HG03066 (cell line): ENCODE measurements around the gene SNAP91.
"Not testable (repeated sequence)": the region's sequence is repeated elsewhere in the genome, so short reads cannot be mapped to it uniquely, and the experiment has no call there.

Experiments used
- ATAC-seq: cut with Tn5 transposase; IDR thresholded peaks from one replicate; pipeline ENCODE4 v1.9.1; 2021; ENCODE audit warnings: low read depth; ENCODE audit not compliant: unreplicated experiment

The SNAP91 gene, protein sequence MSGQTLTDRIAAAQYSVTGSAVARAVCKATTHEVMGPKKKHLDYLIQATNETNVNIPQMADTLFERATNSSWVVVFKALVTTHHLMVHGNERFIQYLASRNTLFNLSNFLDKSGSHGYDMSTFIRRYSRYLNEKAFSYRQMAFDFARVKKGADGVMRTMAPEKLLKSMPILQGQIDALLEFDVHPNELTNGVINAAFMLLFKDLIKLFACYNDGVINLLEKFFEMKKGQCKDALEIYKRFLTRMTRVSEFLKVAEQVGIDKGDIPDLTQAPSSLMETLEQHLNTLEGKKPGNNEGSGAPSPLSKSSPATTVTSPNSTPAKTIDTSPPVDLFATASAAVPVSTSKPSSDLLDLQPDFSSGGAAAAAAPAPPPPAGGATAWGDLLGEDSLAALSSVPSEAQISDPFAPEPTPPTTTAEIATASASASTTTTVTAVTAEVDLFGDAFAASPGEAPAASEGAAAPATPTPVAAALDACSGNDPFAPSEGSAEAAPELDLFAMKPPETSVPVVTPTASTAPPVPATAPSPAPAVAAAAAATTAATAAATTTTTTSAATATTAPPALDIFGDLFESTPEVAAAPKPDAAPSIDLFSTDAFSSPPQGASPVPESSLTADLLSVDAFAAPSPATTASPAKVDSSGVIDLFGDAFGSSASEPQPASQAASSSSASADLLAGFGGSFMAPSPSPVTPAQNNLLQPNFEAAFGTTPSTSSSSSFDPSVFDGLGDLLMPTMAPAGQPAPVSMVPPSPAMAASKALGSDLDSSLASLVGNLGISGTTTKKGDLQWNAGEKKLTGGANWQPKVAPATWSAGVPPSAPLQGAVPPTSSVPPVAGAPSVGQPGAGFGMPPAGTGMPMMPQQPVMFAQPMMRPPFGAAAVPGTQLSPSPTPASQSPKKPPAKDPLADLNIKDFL

DNA sequence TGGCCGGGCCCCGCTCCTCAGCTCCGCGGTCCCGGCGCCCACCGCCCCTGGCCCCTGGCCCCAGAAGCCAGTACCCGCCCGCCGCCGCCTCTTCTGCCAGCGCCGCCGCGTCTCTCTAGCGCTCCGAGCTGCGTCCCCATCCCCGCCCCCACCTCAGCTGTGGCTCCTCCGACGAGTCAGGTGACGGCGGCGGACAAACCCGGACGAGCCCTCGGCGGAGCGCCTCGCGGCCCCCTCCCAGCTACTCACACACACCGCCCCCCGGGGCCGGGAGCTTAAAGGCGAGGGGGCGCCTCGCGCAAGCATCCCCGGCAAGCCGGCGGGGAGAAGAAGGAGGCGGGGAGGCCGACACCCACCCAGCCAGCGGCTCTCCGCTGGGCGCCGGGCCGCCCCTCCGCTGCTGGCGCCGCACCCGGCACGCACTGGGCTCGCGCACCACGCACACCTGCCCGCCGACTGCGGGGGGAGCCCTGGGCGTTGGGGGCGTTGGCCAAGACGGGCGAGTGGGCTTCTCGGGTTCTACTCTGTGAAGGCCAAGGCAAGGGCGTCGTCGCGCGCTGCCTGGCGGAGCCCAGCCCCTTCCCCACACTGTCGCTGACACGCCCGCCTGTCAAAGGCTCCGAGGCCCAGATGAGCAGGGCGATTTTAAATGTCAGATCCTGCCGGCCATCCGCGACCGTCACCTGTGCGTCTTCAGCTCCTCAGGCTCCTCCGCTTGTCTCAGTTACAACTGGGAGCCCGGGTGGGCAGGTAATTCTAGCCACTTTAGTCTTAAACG, at the start of gene SNAP91:
SNAP91 (minus strand) TSS at position 132 of the 778 bp plus-strand sequence. CDS start 1,174 bp downstream, outside the sequence.
- no peak for ATAC-seq

DNA sequence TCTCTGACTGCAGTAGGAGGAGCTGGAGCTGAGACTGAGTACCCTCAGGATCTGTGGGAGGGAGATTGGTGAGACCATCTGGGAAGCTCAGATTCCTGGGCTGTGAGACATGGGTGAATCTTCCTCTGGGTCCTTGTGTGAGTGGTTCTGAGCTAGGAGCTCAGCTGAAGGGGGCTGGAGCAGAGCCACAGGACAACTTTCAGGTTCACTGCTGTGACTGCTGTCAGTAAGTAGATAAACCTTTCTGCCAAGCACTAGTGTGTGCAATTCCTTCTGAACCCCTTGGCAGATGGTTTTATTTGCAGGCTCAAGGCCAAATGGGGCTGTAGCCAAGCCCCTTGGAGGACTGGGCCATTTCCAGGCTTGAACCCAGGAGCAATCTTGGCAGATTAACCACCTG, 49.6 kb upstream of the SNAP91 start:
- ATAC-seq, result no peak

DNA sequence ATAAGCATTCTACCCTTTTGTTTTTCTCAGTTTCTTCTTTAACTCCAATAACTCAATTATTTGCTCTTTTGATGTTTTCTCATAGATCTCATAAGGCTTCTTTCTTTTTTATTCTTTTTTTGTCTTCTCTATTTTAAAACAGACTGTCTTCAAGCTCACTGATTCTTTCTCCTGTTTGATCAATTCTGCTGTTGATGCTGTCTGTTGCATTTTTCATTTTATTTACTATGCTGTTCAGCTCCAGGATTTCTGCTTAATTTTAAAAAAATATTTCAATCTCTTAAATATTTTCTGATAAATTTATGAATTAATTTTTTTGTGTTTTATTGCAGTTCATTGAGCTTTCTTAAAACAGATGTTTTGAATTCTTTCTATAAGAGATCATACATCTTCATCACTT, 48.1 kb upstream of the SNAP91 start:
- no peak for ATAC-seq

DNA sequence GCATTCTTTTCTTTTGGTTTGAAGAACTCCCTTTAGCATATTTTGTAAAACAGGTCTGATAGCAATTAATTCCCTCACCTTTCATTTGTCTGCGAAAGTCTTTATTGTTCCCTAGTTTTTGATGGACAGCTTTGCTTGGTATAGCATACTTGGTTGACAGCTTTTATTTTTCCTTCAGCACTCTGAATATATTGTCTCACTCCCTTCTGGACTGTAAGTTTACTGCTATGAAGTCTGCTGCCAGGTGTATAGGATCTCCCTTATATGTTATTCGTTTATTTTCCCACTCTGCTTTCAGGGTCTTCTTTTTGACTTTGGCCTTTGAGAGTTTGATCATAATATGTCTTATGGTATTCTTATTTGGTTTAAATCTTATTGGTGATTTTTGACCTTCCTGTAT, 47.7 kb upstream of the SNAP91 start:
- no peak for ATAC-seq

DNA sequence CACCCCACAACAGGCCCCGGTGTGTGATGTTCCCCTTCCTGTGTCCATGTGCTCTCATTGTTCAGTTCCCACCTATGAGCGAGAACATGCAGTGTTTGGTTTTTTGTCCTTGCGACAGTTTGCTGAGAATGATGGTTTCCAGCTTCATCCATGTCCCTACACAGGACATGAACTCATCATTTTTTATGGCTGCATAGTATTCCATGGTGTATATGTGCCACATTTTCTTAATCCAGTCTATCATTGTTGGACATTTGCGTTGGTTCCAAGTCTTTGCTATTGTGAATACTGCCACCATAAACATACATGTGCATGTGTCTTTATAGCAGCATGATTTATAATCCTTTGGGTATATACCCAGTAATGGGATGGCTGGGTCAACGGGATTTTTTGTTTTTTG, 43.5 kb upstream of the SNAP91 start:
- not testable (repeated sequence) for ATAC-seq

DNA sequence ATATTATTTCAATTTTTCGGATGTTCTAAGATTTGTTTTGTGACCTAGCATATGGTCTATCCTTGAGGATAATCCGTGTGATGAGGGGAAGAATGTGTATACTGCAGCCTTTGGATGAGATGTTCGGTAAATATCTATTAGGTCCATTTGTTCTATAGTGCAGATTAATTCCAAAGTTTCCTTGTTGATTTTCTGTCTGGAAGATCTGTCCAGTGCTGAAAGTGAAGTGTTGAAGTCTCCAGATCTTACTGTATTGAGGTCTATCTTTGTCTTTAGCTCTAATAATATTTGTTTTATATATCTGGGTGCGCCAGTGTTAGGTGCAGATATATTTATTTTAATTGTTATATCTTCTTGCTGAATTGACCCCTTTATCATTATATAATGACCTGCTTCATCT, 32.2 kb upstream of the SNAP91 start:
- ATAC-seq, result no peak

DNA sequence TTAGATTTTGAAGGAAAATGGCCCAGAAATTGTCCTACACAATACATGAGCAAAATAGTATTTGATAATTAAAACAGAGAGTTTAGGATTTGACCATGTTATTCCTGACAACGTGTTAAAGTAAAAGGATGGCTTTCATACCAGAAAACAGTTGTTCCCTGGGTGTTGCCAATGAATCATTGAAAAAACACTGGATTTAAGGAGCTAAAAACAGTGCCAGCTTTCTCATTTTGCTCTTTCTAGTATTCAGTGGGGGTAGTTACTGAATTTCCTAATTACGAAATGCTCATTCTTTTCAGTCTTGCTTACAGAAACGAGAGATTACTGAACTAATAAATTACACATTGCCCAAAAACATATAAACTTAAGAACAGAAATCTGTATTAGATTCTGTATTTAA, 26.6 kb upstream of the SNAP91 start:
- no peak for ATAC-seq

DNA sequence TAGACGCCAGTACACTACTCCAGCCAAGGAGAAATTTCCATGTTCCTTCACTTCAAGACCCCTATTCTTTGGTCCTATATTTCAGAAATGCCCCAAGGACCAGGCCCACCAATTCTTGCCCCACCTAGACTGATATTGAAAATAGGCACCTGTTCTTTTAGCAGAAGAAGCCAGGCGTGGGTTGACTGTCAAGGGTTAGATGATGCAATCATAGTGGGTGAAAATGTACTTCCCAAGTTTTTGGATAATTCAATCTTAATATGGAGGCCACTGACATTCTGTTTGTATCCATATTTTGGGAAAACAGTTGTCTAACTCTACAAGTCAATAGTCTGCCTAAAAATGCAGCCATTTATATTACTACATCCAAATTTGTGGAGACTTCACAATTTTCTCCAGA, 21.0 kb upstream of the SNAP91 start:
- no peak for ATAC-seq

DNA sequence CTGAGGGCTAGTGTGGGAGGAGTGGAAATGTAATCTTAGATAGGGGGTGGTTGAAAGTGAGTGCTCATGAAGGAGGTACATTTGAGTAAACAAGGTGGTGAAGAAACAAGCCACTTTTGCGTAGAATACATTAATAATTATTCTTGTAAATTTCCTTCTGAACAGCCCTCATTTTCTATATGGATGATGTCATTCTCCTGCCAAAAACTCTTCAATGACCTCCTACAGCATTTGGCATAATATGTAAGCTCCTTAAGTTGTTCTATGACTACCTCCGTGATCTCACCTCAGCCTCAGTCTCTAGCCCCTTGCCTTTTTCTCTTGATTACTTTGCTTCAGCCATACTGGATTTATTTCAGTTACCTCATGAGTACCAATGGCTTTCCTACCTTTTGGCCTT, 14.0 kb upstream of the SNAP91 start:
- ATAC-seq, result no peak

DNA sequence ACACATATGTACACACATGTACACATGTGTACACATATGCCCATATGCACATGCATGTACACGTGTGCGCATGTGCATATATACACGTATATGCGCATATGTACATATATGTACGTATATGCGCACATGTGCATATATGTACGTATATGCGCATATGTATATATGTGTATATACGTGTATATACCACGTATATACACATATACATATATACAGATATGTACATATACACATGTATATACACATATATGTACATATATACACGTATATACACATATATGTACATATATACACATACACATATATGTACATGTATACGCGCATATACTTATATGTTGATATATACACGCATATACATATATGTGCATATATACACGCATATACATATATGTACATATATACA, 8.9 kb upstream of the SNAP91 start:
- no peak for ATAC-seq

DNA sequence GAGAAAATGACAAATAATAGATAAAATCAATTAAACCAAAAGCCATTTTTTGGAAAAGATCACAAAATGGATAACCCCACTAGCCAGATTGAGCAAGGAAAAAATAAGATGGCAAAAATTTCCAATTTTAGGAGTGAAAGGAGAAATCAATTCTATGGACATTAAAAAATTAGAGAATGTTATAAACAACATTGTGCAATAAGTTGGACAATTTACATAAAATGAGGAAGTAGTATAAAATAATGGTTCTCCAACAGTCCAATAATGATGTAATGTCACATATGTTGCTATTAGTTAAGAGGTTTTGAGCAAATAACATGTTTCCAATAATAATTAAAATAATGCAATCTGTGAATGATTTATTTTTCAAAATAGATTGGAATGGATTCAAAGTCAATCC, 3.1 kb upstream of the SNAP91 start:
- ATAC-seq, result no peak

DNA sequence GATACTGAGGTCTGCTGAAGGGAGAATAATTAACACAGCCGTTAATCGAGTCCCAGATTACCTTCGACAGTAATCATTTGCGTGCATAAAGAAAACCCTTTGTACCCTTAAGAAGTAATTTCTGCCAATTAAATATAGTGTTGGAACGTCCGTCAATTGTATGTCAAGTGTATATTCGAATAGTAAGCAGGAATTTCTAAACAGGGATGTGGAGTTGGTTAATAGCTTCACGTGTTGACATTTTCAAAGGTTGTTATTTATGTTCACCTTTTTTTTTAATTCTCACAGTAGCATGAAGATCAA, 798 bp upstream of the SNAP91 start:
- no peak for ATAC-seq

DNA sequence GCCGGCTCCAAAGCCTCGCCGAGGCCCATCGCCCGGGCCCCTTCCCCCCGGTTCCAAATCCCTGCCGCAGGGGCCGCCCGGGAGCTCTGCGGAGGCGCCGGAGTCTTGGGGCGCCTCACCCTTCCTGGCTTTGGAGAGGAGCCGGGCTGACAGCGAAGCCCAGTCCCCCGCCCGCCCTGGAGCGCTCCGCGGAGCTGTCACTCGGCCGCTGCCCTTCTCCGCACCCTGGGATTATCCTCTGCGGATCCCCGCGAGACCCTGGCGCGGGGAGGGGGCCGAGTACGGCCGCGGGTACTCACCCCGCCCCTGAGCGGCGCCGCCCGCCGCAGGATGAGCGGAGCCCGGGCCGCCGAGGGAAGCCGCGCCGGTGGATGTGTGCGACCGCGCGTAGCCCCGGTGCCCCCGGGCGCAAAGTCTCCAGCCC, 343 bp downstream of the SNAP91 start:
- ATAC-seq, result no peak

DNA sequence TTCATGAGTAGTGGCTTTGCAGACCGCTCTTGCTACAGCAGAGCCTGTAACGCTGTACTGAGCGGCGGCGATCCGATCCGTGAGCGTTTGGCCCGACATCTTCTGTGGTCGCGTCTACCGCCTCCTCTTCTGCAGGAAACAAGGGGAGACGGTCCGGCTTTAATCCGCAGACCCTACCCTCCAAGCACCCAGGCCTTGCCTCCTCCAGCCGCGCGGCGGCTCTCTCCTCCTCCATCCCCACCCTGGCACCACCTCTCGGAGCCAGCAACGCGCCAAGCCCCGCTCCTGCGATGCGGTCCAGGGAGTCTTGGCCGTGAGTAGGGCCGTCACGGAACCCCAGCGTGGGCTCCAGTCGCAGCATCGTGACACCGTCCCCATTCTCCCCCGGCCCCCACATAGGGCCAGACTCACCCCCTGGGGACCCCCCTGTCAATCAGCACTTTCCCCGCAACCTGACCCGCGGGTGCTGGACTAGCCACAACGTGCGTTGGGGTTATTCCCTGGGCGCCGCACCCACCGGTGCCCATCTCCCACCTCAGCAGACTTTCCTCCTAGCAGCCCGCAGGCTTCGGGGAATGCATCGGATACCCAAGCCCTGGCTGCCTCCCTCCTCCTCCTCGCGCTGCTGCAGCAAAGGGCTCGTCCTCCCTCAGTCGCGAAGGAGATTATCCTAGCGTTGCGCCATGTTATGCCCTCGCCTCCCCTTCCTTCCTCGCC, 914 bp downstream of the SNAP91 start:
- no peak for ATAC-seq

DNA sequence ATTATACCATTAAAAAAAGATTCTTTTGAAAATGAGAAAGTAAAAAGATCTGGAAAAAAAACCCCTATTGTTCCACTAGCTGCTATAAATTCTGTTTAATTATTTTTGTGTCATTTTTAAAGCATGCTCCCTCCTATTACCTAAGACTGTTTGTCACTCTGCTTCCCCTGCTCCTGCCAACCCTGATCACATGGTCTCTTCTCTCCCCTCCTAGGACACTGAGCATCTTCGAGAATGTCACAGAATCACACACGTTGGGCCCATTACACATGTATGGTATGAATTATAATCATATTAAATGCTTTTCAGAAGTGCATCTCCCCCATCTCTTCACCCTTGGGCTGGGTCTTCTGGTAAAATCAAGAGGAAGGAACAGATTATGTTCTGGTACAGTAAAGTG, 6.2 kb downstream of the SNAP91 start:
- ATAC-seq, result no peak

DNA sequence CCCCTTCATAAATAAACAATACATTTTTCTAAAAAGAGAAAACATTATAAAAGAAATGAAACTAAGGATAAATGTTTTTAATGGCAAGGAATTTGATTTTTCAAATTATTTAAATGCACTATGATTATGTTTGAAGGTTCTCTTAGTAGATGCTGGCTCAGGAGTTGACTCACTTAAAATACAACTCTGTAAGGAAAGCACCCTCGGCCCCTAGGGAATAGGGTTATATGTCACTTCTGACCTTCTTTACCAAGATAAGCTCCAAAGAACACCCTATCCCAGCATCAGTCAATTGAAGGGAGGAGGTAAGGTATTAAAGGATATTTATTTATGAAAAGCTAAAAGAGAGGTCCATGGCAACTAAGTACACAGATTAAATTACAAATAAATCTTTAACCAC, 6.8 kb downstream of the SNAP91 start:
- no peak for ATAC-seq

DNA sequence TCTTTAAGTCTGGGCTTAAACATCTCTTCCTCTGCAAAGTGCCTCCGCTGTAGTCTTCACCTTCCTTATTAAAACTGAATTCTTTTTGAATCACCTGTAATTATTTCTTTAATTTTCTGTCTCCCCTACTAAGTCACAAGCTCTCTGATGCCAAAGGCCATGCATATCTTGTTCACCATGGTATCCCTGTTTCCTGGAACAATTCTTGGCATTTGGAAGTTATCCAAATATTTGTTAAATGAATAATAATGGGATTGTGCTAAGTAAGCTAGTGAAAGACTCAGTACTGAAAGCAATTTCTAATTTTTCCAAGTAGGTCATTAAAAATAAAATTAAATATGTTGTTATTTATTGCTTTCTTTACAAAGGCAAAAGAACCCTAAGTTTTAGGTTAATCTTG, 12.2 kb downstream of the SNAP91 start:
- no peak for ATAC-seq

DNA sequence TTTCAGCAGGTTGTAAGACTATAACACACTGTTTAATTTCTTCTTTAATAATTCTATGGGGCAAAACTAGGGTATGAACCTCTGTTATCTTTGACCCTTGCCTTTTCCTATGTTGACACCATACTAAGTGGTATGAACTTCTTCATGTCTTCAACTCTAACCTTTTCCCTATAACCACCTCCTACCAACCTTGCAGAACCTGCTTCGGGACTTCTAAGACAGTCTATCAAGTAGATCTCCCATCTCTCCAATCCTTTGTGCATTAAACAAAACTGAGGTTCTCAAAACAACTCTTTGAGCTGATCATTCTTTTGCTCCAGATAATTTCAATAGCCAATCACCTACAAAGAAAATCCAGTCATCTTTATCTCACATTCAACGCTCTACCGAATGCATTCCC, 23.4 kb downstream of the SNAP91 start:
- ATAC-seq, result no peak

DNA sequence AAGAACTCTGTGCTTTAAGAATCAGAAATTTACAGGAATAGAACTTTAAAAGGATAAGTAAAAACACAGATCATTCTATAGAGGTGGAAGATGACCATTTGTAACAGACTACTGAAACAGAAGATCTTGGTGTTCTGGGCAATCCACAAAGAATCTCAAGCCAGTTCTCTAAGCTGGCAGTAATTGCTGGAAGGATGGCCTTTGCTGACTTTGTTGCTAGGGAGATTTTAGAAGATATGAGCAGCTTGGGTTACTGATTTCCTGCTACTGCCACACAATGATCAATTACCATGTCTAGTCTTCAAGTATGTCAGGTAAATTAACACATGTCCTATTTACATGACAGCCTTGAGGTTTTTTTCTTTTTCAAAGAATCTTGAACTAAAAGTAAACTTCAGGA, 31.1 kb downstream of the SNAP91 start:
- no peak for ATAC-seq

DNA sequence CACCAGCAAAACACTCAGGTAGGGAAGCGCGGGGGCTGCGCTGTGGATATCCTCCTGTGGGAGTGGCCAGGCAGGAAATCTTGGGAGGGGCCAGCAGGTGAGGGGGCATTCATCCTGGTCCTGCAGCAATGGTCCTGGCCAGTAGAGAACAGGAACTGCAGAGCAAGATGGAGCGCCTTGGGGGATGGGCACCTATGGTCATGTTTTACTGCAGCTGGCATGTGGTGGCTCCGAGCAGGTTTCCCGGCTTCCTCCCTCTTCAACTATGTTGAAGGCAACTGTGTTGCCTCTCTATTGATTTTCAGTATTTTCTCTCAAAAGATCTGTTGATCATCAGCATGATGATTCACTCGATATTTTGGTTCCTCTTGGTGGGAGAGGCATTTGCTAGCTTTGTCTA, 70.9 kb downstream of the SNAP91 start:
- no peak for ATAC-seq

DNA sequence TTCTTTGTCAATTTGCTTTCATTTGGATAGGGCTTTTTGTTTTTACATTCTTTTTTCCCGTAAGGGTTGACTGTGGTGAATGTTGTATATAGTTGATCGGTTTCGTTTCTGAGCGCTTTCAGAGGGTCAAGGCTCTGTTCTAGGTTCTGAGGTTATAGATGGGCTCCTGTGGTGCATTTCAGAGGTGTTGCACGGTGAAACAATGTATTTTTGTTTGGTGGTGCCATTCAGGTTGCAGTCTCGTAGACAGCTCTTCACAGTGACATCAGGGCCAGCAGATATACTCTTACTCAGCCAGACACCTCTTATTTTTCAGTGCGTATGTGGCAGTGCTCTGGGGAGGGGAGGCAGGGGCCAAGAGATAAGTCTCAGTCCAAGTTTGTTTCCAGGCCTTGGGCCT, 72.1 kb downstream of the SNAP91 start:
- no peak for ATAC-seq
